Measurements from ENCODE around the gene CYP27C1. TPM values are rescaled to one million over a fixed set of nuclear protein-coding genes. Genes with fewer than 3 reads are reported as not detected.

CYP27C1 gene
- total and polyA plus RNA-seq, 9 of the 15 experiments (the other 6 are each of a cell fraction or from before 2014, with no cell fraction given): not detected

GRCh38 chr2:127226520-127227263 is 6.6 kb upstream of the CYP27C1 start (continued):
- TF ChIP-seq FOXJ2 (tag; IDR thresholded peaks at IDR 0.05) (peak; percentile 51; the same call in 1 of the 2 replicates), ZEB2 (IDR thresholded peaks at IDR 0.05) (no peak), STAT5B (CRISPR knock-in tag; IDR thresholded peaks at IDR 0.05) (no peak), ZNF212 (CRISPR knock-in tag; IDR thresholded peaks at IDR 0.05) (no peak)

- no TSS peak for BruUV-seq (replicated peaks)
- ChIA-PET CTCF (ENCODE audit: low intra/inter-chr PET ratio) (no interaction called here), POLR2A (no interaction called here)
- Histone ChIP-seq H3K36me3 (ENCODE audit: control insufficient read depth, insufficient read depth, low read length) (no peaks in the 10 kb centered on the region), H2AFZ (ENCODE audit: low read depth, low read length) (no peak overlapping the region), H3K79me2 (ENCODE audit: control insufficient read depth, insufficient read depth, low read length) (no peaks in the 10 kb centered on the region), H3K9me3 (replicated peaks; ENCODE audit: control insufficient read depth, insufficient read depth, low read depth, low read length) (no peaks in the 10 kb centered on the region), H3K4me1 (replicated peaks in 1 of 2; ENCODE audit: control insufficient read depth in 2 of 2, insufficient read depth in 2 of 2, low read length in 2 of 2) (no peaks in the 10 kb centered on the region; a peak in 1 of 5 replicates), H3K27ac (ENCODE audit: extremely low read depth, low read depth, low read length) (no peak overlapping the region), H3K4me2 (ENCODE audit: insufficient read depth, low read length) (no peak overlapping the region; the same call in 1 of the 2 replicates), H3K4me3 (no peak overlapping the region), H3K9ac (ENCODE audit: insufficient read depth in 1 of 2, low read depth in 2 of 2, low read length in 2 of 2) (no peak overlapping the region), H3K27me3 (ENCODE audit: control insufficient read depth in 2 of 2, insufficient read depth in 2 of 2, low read length in 2 of 2) (peaks cover 27 to 69% of the 10 kb centered on the region in 2 experiments), H4K20me1 (replicated peaks; ENCODE audit: control insufficient read depth, insufficient read depth, low read length) (no peaks in the 10 kb centered on the region), H3K9me1 (ENCODE audit: control insufficient read depth, insufficient read depth, low read length) (no peaks in the 10 kb centered on the region)
- no peak for DNase-seq (ENCODE audit: extremely low read depth in 1 of 4, low spot score in 3 of 4)
- no peak for FAIRE-seq
- in situ Hi-C loops (cut with MboI) (no loop called here), intact Hi-C loops (cut with micrococcal nuclease) (no loop called here)
- no peak for ATAC-seq
- 2% methylated on average over 9 of the region's 9 CpGs for WGBS (ENCODE audit: insufficient coverage, low coverage, missing lambda C conversion rate)
- TF ChIP-seq BRF1 (IDR thresholded peaks at IDR 0.05; ENCODE audit: borderline replicate concordance, extremely low read depth, insufficient read length) (no peak), ZNF445 (CRISPR knock-in tag; IDR thresholded peaks at IDR 0.05; ENCODE audit: low read depth) (no peak), CTBP1 (IDR thresholded peaks at IDR 0.05; ENCODE audit: borderline replicate concordance) (no peak), ZNF655 (CRISPR knock-in tag; IDR thresholded peaks at IDR 0.05) (no peak), SRSF9 (IDR thresholded peaks at IDR 0.05; ENCODE audit: borderline replicate concordance, low read depth, low read length) (no peak), TAF15 (IDR thresholded peaks at IDR 0.05; ENCODE audit: low read depth, low read length) (no peak), PATZ1 (CRISPR knock-in tag; IDR thresholded peaks at IDR 0.05; ENCODE audit: borderline replicate concordance) (no peak), ZNF699 (CRISPR knock-in tag; IDR thresholded peaks at IDR 0.05; ENCODE audit: insufficient replicate concordance) (no peak), RBM15 (IDR thresholded peaks at IDR 0.05; ENCODE audit: insufficient read depth, low read length) (no peak), CREB3L1 (IDR thresholded peaks at IDR 0.05; ENCODE audit: borderline replicate concordance, low read depth) (no peak), RBM34 (IDR thresholded peaks at IDR 0.05; ENCODE audit: borderline replicate concordance, insufficient read depth, low read length) (no peak), BDP1 (IDR thresholded peaks at IDR 0.05; ENCODE audit: insufficient read depth, insufficient read length) (no peak), ZNF274 (IDR thresholded peaks at IDR 0.05; ENCODE audit: borderline replicate concordance, low read depth, low read length) (no peak)
These were observed 6.0 kb upstream of the CYP27C1 start for GRCh38 chr2:127226132-127226519.
